Body of pancreas (tissue), 4 donors: ENCODE data around the gene CDKN1A.

Source experiments
- POLR2A ChIP-seq, 3 donors: fragments of 450-650 bp; IDR thresholded peaks; one replicate each; pipeline ENCODE4 v1.6.1; 2016; ENCODE audit warnings: antibody characterized with exemption in 3 of 3, mild to moderate bottlenecking in 2 of 3
- TF ChIP-seq, protein P1 (sequence below), 7 experiments: fragments of 450-650 bp in 4 of 7; fragments of 200-600 bp in 3 of 7; sonication (generic) in 3 of 7; IDR thresholded peaks; one replicate each; pipeline ENCODE4 v1.5.1; 2016 to 2019; ENCODE audit warnings: antibody characterized with exemption in 7 of 7

DNA sequence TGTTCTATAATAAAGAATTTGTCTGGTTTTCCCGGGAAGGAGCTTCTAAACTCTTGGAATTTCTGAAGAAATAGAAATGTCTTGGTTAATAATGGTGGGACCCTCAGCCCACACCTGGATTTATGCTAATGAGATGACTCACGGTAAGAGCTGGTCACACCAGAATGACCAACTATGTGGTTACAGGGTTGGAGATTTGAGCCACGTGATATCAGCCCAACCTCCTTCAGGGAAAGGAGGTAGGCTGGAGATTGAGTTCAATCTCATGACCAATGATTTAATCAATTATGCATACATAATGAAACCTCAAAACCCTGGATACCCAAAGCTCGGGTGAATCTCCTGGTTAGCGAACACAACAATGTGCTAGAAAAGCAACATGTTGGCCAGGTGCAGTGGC lies 22.1 kb upstream of the CDKN1A start:
- TF ChIP-seq, protein P1, sequence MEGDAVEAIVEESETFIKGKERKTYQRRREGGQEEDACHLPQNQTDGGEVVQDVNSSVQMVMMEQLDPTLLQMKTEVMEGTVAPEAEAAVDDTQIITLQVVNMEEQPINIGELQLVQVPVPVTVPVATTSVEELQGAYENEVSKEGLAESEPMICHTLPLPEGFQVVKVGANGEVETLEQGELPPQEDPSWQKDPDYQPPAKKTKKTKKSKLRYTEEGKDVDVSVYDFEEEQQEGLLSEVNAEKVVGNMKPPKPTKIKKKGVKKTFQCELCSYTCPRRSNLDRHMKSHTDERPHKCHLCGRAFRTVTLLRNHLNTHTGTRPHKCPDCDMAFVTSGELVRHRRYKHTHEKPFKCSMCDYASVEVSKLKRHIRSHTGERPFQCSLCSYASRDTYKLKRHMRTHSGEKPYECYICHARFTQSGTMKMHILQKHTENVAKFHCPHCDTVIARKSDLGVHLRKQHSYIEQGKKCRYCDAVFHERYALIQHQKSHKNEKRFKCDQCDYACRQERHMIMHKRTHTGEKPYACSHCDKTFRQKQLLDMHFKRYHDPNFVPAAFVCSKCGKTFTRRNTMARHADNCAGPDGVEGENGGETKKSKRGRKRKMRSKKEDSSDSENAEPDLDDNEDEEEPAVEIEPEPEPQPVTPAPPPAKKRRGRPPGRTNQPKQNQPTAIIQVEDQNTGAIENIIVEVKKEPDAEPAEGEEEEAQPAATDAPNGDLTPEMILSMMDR (IDR thresholded peaks at IDR 0.05) = no peak
- TF ChIP-seq POLR2A (IDR thresholded peaks at IDR 0.05) = no peak
